ENCODE data around the gene PIK3R1. TPM values are rescaled to one million over a fixed set of nuclear protein-coding genes. Genes with fewer than 3 reads are reported as not detected.

PIK3R1 gene
- total RNA-seq, 4 donors from 2014 or later, result 15.9 to 114 (median 40.8) TPM

- Histone ChIP-seq H3K9me3 (no peaks in the 10 kb centered on the region), H3K27ac (no peak overlapping the region), H3K4me3 (no peak overlapping the region), H3K4me1 (peaks cover 0 to 19% (median 10%) of the 10 kb centered on the region in 3 donors), H3K36me3 (no peaks in the 10 kb centered on the region), H3K27me3 (no peaks in the 10 kb centered on the region)
- no peak for DNase-seq
- intact Hi-C loops (cut with DNase I), result no loop called here
- 25 to 42% methylated on average over 4 of the region's 4 CpGs for WGBS, 2 donors
- no peak for TF ChIP-seq POLR2A (IDR thresholded peaks at IDR 0.05)
- no peak for TF ChIP-seq CTCF (IDR thresholded peaks at IDR 0.05)
Observed at GRCh38 chr5:68319706-68320412, 104.3 kb downstream of the PIK3R1 start.

DNA sequence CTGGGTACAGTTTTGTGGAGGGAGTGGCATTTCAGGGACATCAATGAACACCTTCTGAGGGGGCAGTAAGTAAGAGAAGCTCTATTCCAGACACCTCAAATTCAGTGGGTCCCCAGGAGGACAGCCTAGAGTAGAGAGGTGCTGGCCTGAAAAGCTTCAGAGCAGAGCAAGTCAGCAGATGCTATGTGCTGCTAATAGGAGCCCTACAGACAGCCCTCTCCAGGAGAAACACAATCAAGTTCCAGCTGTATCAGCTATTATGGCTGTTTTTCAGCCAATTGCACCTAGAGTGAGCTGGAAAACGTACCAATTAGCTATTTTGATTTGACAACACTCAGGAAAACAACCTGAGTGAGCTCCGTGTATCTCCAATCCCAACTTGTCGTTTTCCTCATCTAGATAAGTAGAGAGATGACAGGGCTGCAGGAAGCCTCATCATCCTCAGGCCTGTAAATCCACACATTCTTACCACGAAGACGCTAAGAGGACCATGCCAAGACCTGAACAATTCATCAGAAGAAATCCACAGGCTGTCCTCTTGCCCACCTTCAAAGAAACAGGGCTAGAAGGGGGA is 104.9 kb downstream of the PIK3R1 start:
- Histone ChIP-seq H3K27me3 (no peaks in the 10 kb centered on the region), H3K36me3 (no peaks in the 10 kb centered on the region), H3K4me1 (peaks cover 0 to 19% (median 9%) of the 10 kb centered on the region in 3 donors), H3K9me3 (no peaks in the 10 kb centered on the region), H3K4me3 (no peak overlapping the region), H3K27ac (no peak overlapping the region)
- intact Hi-C loops (cut with DNase I), result no loop called here
- DNase-seq, result no peak
- WGBS, 2 donors, result 83 to 96% methylated on average over 5 of the region's 5 CpGs
- no peak for TF ChIP-seq CTCF (IDR thresholded peaks at IDR 0.05)

- no peaks in the 10 kb centered on the region for H3K27me3 ChIP-seq
- intact Hi-C loops (cut with DNase I), result no loop called here
- no peaks in the 10 kb centered on the region for H3K36me3 ChIP-seq
- no peaks in the 10 kb centered on the region for H3K9me3 ChIP-seq
- DNase-seq, result no peak
- no peak overlapping the region for H3K27ac ChIP-seq
- peaks cover 0 to 5% (median 0%) of the 10 kb centered on the region in 3 donors for H3K4me1 ChIP-seq
- WGBS, 2 donors, result 79 to 91% methylated on average over 1 of the region's 1 CpG
- no peak for TF ChIP-seq POLR2A (IDR thresholded peaks at IDR 0.05)
- no peak for TF ChIP-seq CTCF (IDR thresholded peaks at IDR 0.05)
- H3K4me3 ChIP-seq, result no peak overlapping the region
Observed at GRCh38 chr5:68325065-68325580, 109.6 kb downstream of the PIK3R1 start.

GRCh38 chr5:68329554-68330255 is 114.1 kb downstream of the PIK3R1 start:
- no peaks in the 10 kb centered on the region for H3K4me1 ChIP-seq
- no peak for DNase-seq
- 72 to 78% methylated on average over 6 of the region's 6 CpGs for WGBS, 2 donors
- no peak overlapping the region for H3K4me3 ChIP-seq
- TF ChIP-seq CTCF (IDR thresholded peaks at IDR 0.05), result no peak
- no peak for TF ChIP-seq POLR2A (IDR thresholded peaks at IDR 0.05)
- H3K9me3 ChIP-seq, result no peaks in the 10 kb centered on the region
- no peak overlapping the region for H3K27ac ChIP-seq
- no peaks in the 10 kb centered on the region for H3K36me3 ChIP-seq
- intact Hi-C loops (cut with DNase I), result no loop called here
- no peaks in the 10 kb centered on the region for H3K27me3 ChIP-seq

DNA sequence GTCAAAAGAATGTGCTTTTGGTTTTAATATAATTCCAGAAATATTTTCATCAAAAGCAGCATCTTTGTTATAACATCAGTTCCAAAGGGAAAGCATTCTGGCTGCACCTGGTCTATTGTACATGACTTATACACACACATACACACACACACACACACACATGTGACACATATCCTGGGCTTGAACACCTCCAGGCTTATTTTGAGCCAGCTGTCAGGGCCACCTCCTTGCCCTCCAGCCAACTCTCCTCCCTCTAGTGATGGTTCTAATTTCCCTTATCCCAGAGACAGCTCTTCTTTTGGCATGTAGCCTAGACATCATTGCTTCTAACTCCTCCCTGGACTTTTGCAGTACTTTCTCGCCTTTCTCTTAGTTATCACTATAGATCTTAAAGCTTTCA is 115.0 kb downstream of the PIK3R1 start:
- H3K4me1 ChIP-seq, result no peaks in the 10 kb centered on the region
- peak overlapping the region in 1 of 4 donors; percentile 4 for H3K27ac ChIP-seq
- no peak overlapping the region for H3K4me3 ChIP-seq
- H3K27me3 ChIP-seq, result no peaks in the 10 kb centered on the region
- intact Hi-C loops (cut with DNase I), result no loop called here
- 57 to 60% methylated on average over 1 of the region's 1 CpG for WGBS, 2 donors
- H3K9me3 ChIP-seq, result no peaks in the 10 kb centered on the region
- no peak for DNase-seq
- TF ChIP-seq POLR2A (IDR thresholded peaks at IDR 0.05), result no peak
- no peak for TF ChIP-seq CTCF (IDR thresholded peaks at IDR 0.05)
- H3K36me3 ChIP-seq, result no peaks in the 10 kb centered on the region

All from esophagus squamous epithelium (tissue), 5 donors.